M059J (cell line): Measurements from ENCODE around the gene MEF2A. TPM values are rescaled to one million over a fixed set of nuclear protein-coding genes. Genes with fewer than 3 reads are reported as not detected.

ENCODE experiments used
- DNase-seq: peaks from one replicate; pipeline ENCODE4 v3.0.0-alpha.2; 2012; ENCODE audit warnings: low read depth
- total RNA-seq: library from RNA; depleted of rRNA; stranded (reverse); fragments of >200 nt; shearing (Covaris generic); gene quantifications from 2 replicates; pipeline ENCODE4 v1.2.3, GENCODE V29; 2014

Gene MEF2A
- total RNA-seq, 1 experiment from 2014 or later, result 21.0 TPM

- DNase-seq, result no peak
Measured at GRCh38 chr15:99605990-99606389, 40.2 kb downstream of the MEF2A start.

- no peak for DNase-seq
Measured at GRCh38 chr15:99606646-99607045, 40.9 kb downstream of the MEF2A start.

GRCh38 chr15:99613481-99613880, 47.7 kb downstream of the MEF2A start:
- no peak for DNase-seq

GRCh38 chr15:99613887-99614647, 48.3 kb downstream of the MEF2A start:
- DNase-seq, result peak; percentile 32

GRCh38 chr15:99614749-99615288, 49.0 kb downstream of the MEF2A start:
- no peak for DNase-seq

- DNase-seq, result no peak
Measured at GRCh38 chr15:99615460-99615859, 49.7 kb downstream of the MEF2A start.

- no peak for DNase-seq
Measured at GRCh38 chr15:99616129-99616528, 50.3 kb downstream of the MEF2A start.

- no peak for DNase-seq
Measured at GRCh38 chr15:99616773-99617342, 51.1 kb downstream of the MEF2A start.

GRCh38 chr15:99618941-99619411, 53.2 kb downstream of the MEF2A start:
- no peak for DNase-seq

- DNase-seq, result no peak
Measured at GRCh38 chr15:99619712-99620111, 53.9 kb downstream of the MEF2A start.

- DNase-seq, result no peak
Measured at GRCh38 chr15:99620178-99620577, 54.4 kb downstream of the MEF2A start.

- DNase-seq, result no peak
Measured at GRCh38 chr15:99621767-99622166, 56.0 kb downstream of the MEF2A start.

GRCh38 chr15:99628374-99629001, 62.7 kb downstream of the MEF2A start:
- no peak for DNase-seq

GRCh38 chr15:99630607-99631131, 64.9 kb downstream of the MEF2A start:
- no peak for DNase-seq

- DNase-seq, result no peak
Measured at GRCh38 chr15:99631255-99631654, 65.5 kb downstream of the MEF2A start.

- no peak for DNase-seq
Measured at GRCh38 chr15:99632521-99632920, 66.7 kb downstream of the MEF2A start.

GRCh38 chr15:99633655-99634054, 67.9 kb downstream of the MEF2A start:
- DNase-seq, result no peak

GRCh38 chr15:99634576-99634975, 68.8 kb downstream of the MEF2A start:
- no peak for DNase-seq

- DNase-seq, result no peak
Measured at GRCh38 chr15:99635145-99635544, 69.4 kb downstream of the MEF2A start.

GRCh38 chr15:99635794-99636193, 70.0 kb downstream of the MEF2A start:
- DNase-seq, result no peak

- DNase-seq, result no peak
Measured at GRCh38 chr15:99644913-99645542, 79.2 kb downstream of the MEF2A start.

- no peak for DNase-seq
Measured at GRCh38 chr15:99645543-99645935, 79.8 kb downstream of the MEF2A start.
